Bronchial epithelial cell (primary cell): ENCODE measurements around the gene GUSB. TPM values are rescaled to one million over a fixed set of nuclear protein-coding genes. Genes with fewer than 3 reads are reported as not detected.
"Not testable (repeated sequence)": the region's sequence is repeated elsewhere in the genome, so short reads cannot be mapped to it uniquely, and the experiment has no call there.

ENCODE experiments used
- DNase-seq: peaks from one replicate; pipeline ENCODE4 v3.0.0-alpha.2; 2010; ENCODE audit warnings: low read depth
- FAIRE-seq: peaks from 2 replicates; lab custom pipeline; 2011; peaks lifted over from hg19 to GRCh38; lab: Jason Lieb, UNC
- H3K27me3 ChIP-seq: 2 replicates; pipeline ENCODE4 v1.5.1; 2011; ENCODE audit warnings: low read length; ENCODE audit not compliant: control insufficient read depth, insufficient read depth
- H3K36me3 ChIP-seq: 2 replicates; pipeline ENCODE4 v1.5.1; 2011; ENCODE audit warnings: low read length; ENCODE audit not compliant: control insufficient read depth, insufficient read depth
- H3K4me3 ChIP-seq: 2 replicates; pipeline ENCODE4 v1.5.1; 2011; ENCODE audit warnings: mild to moderate bottlenecking, low read depth, low read length, control low read depth
- CTCF ChIP-seq: IDR thresholded peaks from 2 replicates; pipeline ENCODE4 v1.5.1; 2011; ENCODE audit warnings: mild to moderate bottlenecking, moderate library complexity, low read length, control low read depth, inconsistent platforms; ENCODE audit not compliant: insufficient read depth, severe bottlenecking
- total RNA-seq: library from RNA; depleted of rRNA; stranded (reverse); fragments of >200 nt; gene quantifications from 2 replicates; pipeline ENCODE4 v1.2.1, GENCODE V29; 2014

The GUSB gene
- total RNA-seq, 1 donor from 2014 or later, result 24.0 TPM

- H3K4me3 ChIP-seq, FAIRE-seq, DNase-seq, H3K27me3 ChIP-seq, H3K36me3 ChIP-seq: not testable (repeated sequence)
Observed at GRCh38 chr7:65994984-65995383, 13.0 kb upstream of the GUSB start.

GRCh38 chr7:65992526-65992925 is 10.5 kb upstream of the GUSB start:
- no peaks in the 10 kb centered on the region for H3K27me3 ChIP-seq
- FAIRE-seq (no peak), DNase-seq (no peak)
- no peak overlapping the region for H3K4me3 ChIP-seq
- no peaks in the 10 kb centered on the region for H3K36me3 ChIP-seq
- no peak for TF ChIP-seq CTCF

GRCh38 chr7:65991829-65992228 is 9.8 kb upstream of the GUSB start:
- FAIRE-seq, H3K4me3 ChIP-seq, H3K27me3 ChIP-seq, DNase-seq, H3K36me3 ChIP-seq: not testable (repeated sequence)

GRCh38 chr7:65989694-65990080 is 7.7 kb upstream of the GUSB start:
- no peak for DNase-seq
- H3K27me3 ChIP-seq, result no peaks in the 10 kb centered on the region
- no peak overlapping the region for H3K4me3 ChIP-seq
- H3K36me3 ChIP-seq, result no peaks in the 10 kb centered on the region
- no peak for TF ChIP-seq CTCF
- no peak for FAIRE-seq

GRCh38 chr7:65988503-65988902 is 6.5 kb upstream of the GUSB start:
- not testable (repeated sequence) for DNase-seq, H3K27me3 ChIP-seq, H3K4me3 ChIP-seq, H3K36me3 ChIP-seq, FAIRE-seq

GRCh38 chr7:65988084-65988483 is 6.1 kb upstream of the GUSB start:
- FAIRE-seq, result no peak

GRCh38 chr7:65983965-65984658 is 2.1 kb upstream of the GUSB start:
- H3K36me3 ChIP-seq, result no peaks in the 10 kb centered on the region
- H3K4me3 ChIP-seq, result no peak overlapping the region
- no peak for TF ChIP-seq CTCF
- FAIRE-seq, result no peak
- H3K27me3 ChIP-seq, result no peaks in the 10 kb centered on the region
- DNase-seq, result peak; percentile 68

More at GRCh38 chr7:65988084-65988483, 6.1 kb upstream of the GUSB start:
- Histone ChIP-seq H3K27me3 (no peaks in the 10 kb centered on the region), H3K36me3 (no peaks in the 10 kb centered on the region), H3K4me3 (no peak overlapping the region)
- no peak for TF ChIP-seq CTCF
- peak; percentile 13 for DNase-seq
